ENCODE measurements around the gene MPL.
"Not testable (repeated sequence)": the region's sequence is repeated elsewhere in the genome, so short reads cannot be mapped to it uniquely, and the experiment has no call there.

Gene MPL

GRCh38 chr1:43382027-43382779, 44.6 kb downstream of the MPL start:
- no peak for DNase-seq

- no peak for DNase-seq
These were observed 45.8 kb downstream of the MPL start for GRCh38 chr1:43383449-43383848.

- DNase-seq, result no peak
These were observed 49.1 kb downstream of the MPL start for GRCh38 chr1:43386676-43387075.

- DNase-seq, result no peak
These were observed 50.5 kb downstream of the MPL start for GRCh38 chr1:43387976-43388599.

- no peak for DNase-seq
These were observed 51.0 kb downstream of the MPL start for GRCh38 chr1:43388613-43389012.

- DNase-seq, result peak; percentile 84 to 94
These were observed 52.0 kb downstream of the MPL start, which contains the start of the genes MED8 and SZT2 for GRCh38 chr1:43389326-43390313. MED8 (minus strand) TSS chr1:43389800; CDS start chr1:43389764, 36 bp downstream. SZT2 (plus strand) TSS chr1:43389899; CDS start chr1:43389969, 70 bp downstream.

GRCh38 chr1:43392702-43393101, 55.1 kb downstream of the MPL start:
- no peak for DNase-seq

- no peak for DNase-seq
These were observed 57.9 kb downstream of the MPL start for GRCh38 chr1:43395523-43395922.

- no peak for DNase-seq
These were observed 58.4 kb downstream of the MPL start for GRCh38 chr1:43396059-43396458.

GRCh38 chr1:43398227-43398626, 60.6 kb downstream of the MPL start:
- DNase-seq, result no peak

GRCh38 chr1:43400441-43400840, 62.8 kb downstream of the MPL start:
- DNase-seq, result not testable (repeated sequence)

GRCh38 chr1:43402089-43402865, 64.7 kb downstream of the MPL start:
- DNase-seq, result no peak
